Prostate gland (tissue), 2 donors: ENCODE results near the gene ARHGAP42. TPM values are rescaled to one million over a fixed set of nuclear protein-coding genes. Genes with fewer than 3 reads are reported as not detected.
A peak's percentile ranks its signal among the peaks of the same experiment; 100 is the strongest.

Experiments used
- DNase-seq: peaks from one replicate; pipeline ENCODE4 v3.0.0-alpha.2; 2019; ENCODE audit warnings: low spot score
- H3K27ac ChIP-seq, 2 donors: fragments of 200-600 bp; sonication (generic); 2 replicates each; pipeline ENCODE4 v1.5.1; 2017 to 2019
- H3K27me3 ChIP-seq: fragments of 200-600 bp; sonication (generic); replicated peaks from 2 replicates; pipeline ENCODE4 v1.5.1; 2019; ENCODE audit not compliant: insufficient read depth
- H3K36me3 ChIP-seq, 2 donors: fragments of 200-600 bp; sonication (generic); 1 replicate in 1 of 2; 2 replicates in 1 of 2; pipeline versions ENCODE4 v1.5.1 to v1.8.1; 2017 to 2019
- H3K4me1 ChIP-seq: fragments of 200-600 bp; sonication (generic); replicated peaks from 2 replicates; pipeline ENCODE4 v1.5.1; 2019
- H3K4me3 ChIP-seq, 2 donors: fragments of 200-600 bp; sonication (generic); 2 replicates each; pipeline ENCODE4 v1.5.1; 2017 to 2019
- H3K9me3 ChIP-seq: fragments of 200-600 bp; sonication (generic); 2 replicates; pipeline ENCODE4 v1.5.1; 2017
- CTCF ChIP-seq, 4 experiments: fragments of 200-600 bp in 2 of 4; fragments of 450-650 bp in 2 of 4; sonication (generic) in 2 of 4; IDR thresholded peaks; 1 replicate in 3 of 4; 2 replicates in 1 of 4; pipeline ENCODE4 v1.5.1; 2016 to 2019; ENCODE audit warnings: antibody characterized with exemption in 4 of 4, mild to moderate bottlenecking in 2 of 4, moderate library complexity in 2 of 4
- POLR2A ChIP-seq: fragments of 450-650 bp; IDR thresholded peaks from one replicate; pipeline ENCODE4 v1.6.1; 2016; ENCODE audit warnings: antibody characterized with exemption, mild to moderate bottlenecking
- POLR2AphosphoS5 ChIP-seq: sonication (generic); formaldehyde crosslinking; IDR thresholded peaks from one replicate; pipeline ENCODE4 v1.6.1; 2017; ENCODE audit warnings: antibody characterized with exemption
- WGBS: methylation state at CpG from one replicate; pipeline ENCODE4 v1.1.5; 2018; 5-methylcytosine and 5-hydroxymethylcytosine counted together
- intact Hi-C: fragments of 100-400 bp; cut with DNase I; formaldehyde crosslinking; loops from one replicate; pipeline ENCODE4 v1.14.2; 2022
- total RNA-seq, 2 donors: library from RNA; depleted of rRNA; stranded (reverse); fragments of >200 nt; gene quantifications; one replicate each; pipeline ENCODE4 v1.1.0, GENCODE V29; 2016

ARHGAP42 gene
- total RNA-seq, 2 donors from 2014 or later = 12.8 to 20.5 TPM

- intact Hi-C loops = no loop called here
- H3K9me3 ChIP-seq = no peaks in the 10 kb centered on the region
- no peaks in the 10 kb centered on the region for H3K36me3 ChIP-seq
- no peak for DNase-seq
- H3K27me3 ChIP-seq = no peaks in the 10 kb centered on the region
- H3K4me1 ChIP-seq = no peaks in the 10 kb centered on the region
- WGBS = 13% methylated on average over 3 of the region's 3 CpGs
- no peak overlapping the region for H3K27ac ChIP-seq
- no peak overlapping the region for H3K4me3 ChIP-seq
- TF ChIP-seq CTCF (IDR thresholded peaks at IDR 0.05) = peak in 3 of 4 experiments; percentile 18 to 49 (median 36)
- TF ChIP-seq POLR2A = no peak
- TF ChIP-seq POLR2AphosphoS5 = no peak
Observed at GRCh38 chr11:100932474-100933100, 245.5 kb downstream of the ARHGAP42 start.

- Histone ChIP-seq H3K36me3 (no peaks in the 10 kb centered on the region), H3K27ac (no peak overlapping the region), H3K9me3 (no peaks in the 10 kb centered on the region), H3K4me3 (no peak overlapping the region), H3K4me1 (no peaks in the 10 kb centered on the region), H3K27me3 (no peaks in the 10 kb centered on the region)
- intact Hi-C loops = no loop called here
- TF ChIP-seq POLR2A (no peak), POLR2AphosphoS5 (no peak), CTCF (IDR thresholded peaks at IDR 0.05) (no peak)
- 89% methylated on average over 6 of the region's 6 CpGs for WGBS
- DNase-seq = no peak
Observed at GRCh38 chr11:100936781-100937180, 249.7 kb downstream of the ARHGAP42 start.

GRCh38 chr11:100939571-100939970 is 252.5 kb downstream of the ARHGAP42 start:
- intact Hi-C loops = no loop called here
- H3K9me3 ChIP-seq = no peaks in the 10 kb centered on the region
- TF ChIP-seq POLR2A (no peak), CTCF (IDR thresholded peaks at IDR 0.05) (no peak), POLR2AphosphoS5 (no peak)
- H3K27ac ChIP-seq = no peak overlapping the region
- DNase-seq = no peak
- no peak overlapping the region for H3K4me3 ChIP-seq
- no peaks in the 10 kb centered on the region for H3K27me3 ChIP-seq
- no peaks in the 10 kb centered on the region for H3K4me1 ChIP-seq
- H3K36me3 ChIP-seq = no peaks in the 10 kb centered on the region
- WGBS = 67% methylated on average over 5 of the region's 5 CpGs

GRCh38 chr11:100940111-100940510 is 253.0 kb downstream of the ARHGAP42 start:
- TF ChIP-seq POLR2AphosphoS5 (no peak), CTCF (IDR thresholded peaks at IDR 0.05) (no peak), POLR2A (no peak)
- no peaks in the 10 kb centered on the region for H3K4me1 ChIP-seq
- WGBS = 97% methylated on average over 3 of the region's 3 CpGs
- intact Hi-C loops = no loop called here
- H3K27ac ChIP-seq = no peak overlapping the region
- DNase-seq = no peak
- no peaks in the 10 kb centered on the region for H3K27me3 ChIP-seq
- H3K4me3 ChIP-seq = no peak overlapping the region
- no peaks in the 10 kb centered on the region for H3K36me3 ChIP-seq
- no peaks in the 10 kb centered on the region for H3K9me3 ChIP-seq

GRCh38 chr11:100941033-100941432 is 253.9 kb downstream of the ARHGAP42 start:
- Histone ChIP-seq H3K4me1 (no peaks in the 10 kb centered on the region), H3K4me3 (no peak overlapping the region), H3K36me3 (no peaks in the 10 kb centered on the region), H3K27me3 (no peaks in the 10 kb centered on the region), H3K27ac (no peak overlapping the region), H3K9me3 (no peaks in the 10 kb centered on the region)
- intact Hi-C loops = no loop called here
- TF ChIP-seq CTCF (IDR thresholded peaks at IDR 0.05) = no peak
- TF ChIP-seq POLR2AphosphoS5 = no peak
- TF ChIP-seq POLR2A = no peak
- WGBS = 85% methylated on average over 2 of the region's 2 CpGs
- no peak for DNase-seq
